ENCODE data around the gene CCDC142. TPM values are rescaled to one million over a fixed set of nuclear protein-coding genes. Genes with fewer than 3 reads are reported as not detected.
A peak's percentile ranks its signal among the peaks of the same experiment; 100 is the strongest.
"Not testable (repeated sequence)": the region's sequence is repeated elsewhere in the genome, so short reads cannot be mapped to it uniquely, and the experiment has no call there.

Gene CCDC142
- total RNA-seq, 1 experiment from 2014 or later = 47.7 TPM

DNA sequence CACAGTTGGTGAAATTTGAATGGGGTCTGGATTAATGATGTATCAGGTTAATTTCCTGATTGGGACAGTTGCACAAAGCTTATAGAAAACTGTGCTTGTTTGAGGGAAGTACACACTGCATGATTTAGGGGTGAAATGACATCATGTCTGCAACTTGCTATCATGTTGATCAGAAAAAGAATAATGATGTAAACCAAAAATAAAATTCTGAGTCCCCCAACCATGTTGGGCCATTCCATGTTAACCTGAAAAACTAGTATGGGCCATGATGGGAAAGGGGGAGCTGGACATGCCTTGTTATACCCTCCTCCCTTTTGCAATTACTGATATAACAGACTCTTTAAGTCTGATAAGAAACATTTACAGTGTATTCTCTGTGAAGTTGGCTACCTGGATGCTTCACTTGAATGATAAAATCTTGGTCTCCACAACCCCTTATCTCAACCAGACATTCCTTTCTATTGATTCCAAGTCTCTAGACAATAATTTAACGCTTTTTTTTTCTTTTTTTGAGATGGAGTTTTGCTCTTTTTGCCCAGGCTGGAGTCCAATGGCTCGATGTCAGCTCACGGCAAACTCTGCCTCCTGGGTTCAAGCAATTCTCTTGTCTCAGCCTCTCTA lies 32.1 kb downstream of the CCDC142 start:
- Histone ChIP-seq H3K4me1 (ENCODE audit: low read length) (peaks cover 7% of the 10 kb centered on the region), H3K9ac (ENCODE audit: low read length) (no peak overlapping the region), H3K27ac (ENCODE audit: low read length) (no peak overlapping the region), H3K9me3 (ENCODE audit: low read length) (no peaks in the 10 kb centered on the region), H3K4me2 (ENCODE audit: low read depth, low read length, poor library complexity, severe bottlenecking) (no peak overlapping the region), H3K9me2 (replicated peaks; ENCODE audit: insufficient read depth, low read length) (no peaks in the 10 kb centered on the region), H3K27me3 (ENCODE audit: low read length) (no peaks in the 10 kb centered on the region), H4K20me1 (ENCODE audit: insufficient read depth, low read depth, low read length) (no peaks in the 10 kb centered on the region), H3K4me3 (ENCODE audit: low read length) (no peak overlapping the region), H3K79me2 (ENCODE audit: low read length) (peaks cover 6% of the 10 kb centered on the region), H3K36me3 (ENCODE audit: insufficient read depth, low read length) (no peaks in the 10 kb centered on the region), H2AFZ (ENCODE audit: low read length) (no peak overlapping the region)
- DNase-seq = no peak

DNA sequence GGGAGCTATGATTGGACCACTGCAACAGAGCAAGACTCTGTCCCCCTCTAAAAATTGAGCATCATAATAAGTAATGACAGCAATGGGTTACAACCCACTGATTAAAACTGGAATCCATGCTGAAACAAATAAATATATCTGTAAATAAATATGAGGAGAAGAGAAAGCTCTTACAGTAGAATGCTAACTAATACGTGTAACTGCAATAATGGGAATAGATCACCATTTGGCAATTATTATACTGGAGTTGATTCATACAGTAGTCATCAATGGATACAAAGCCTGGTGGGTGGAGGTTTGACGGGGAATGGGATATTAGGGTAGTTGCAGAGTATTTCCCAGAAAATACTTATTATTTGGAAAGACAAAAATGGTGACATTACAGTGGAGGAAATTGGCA lies 34.0 kb downstream of the CCDC142 start:
- H3K27me3 ChIP-seq (ENCODE audit: low read length) = no peaks in the 10 kb centered on the region; the same call in 1 of the 2 replicates
- H3K9ac ChIP-seq (ENCODE audit: low read length) = no peak overlapping the region
- H3K4me1 ChIP-seq (ENCODE audit: low read length) = peaks cover 10% of the 10 kb centered on the region
- no peak overlapping the region for H3K4me3 ChIP-seq (ENCODE audit: low read length)
- no peak overlapping the region for H2AFZ ChIP-seq (ENCODE audit: low read length)
- H4K20me1 ChIP-seq (ENCODE audit: insufficient read depth, low read depth, low read length) = no peaks in the 10 kb centered on the region
- no peaks in the 10 kb centered on the region for H3K9me2 ChIP-seq (replicated peaks; ENCODE audit: insufficient read depth, low read length)
- H3K4me2 ChIP-seq (ENCODE audit: low read depth, low read length, poor library complexity, severe bottlenecking) = no peak overlapping the region
- H3K9me3 ChIP-seq (ENCODE audit: low read length) = no peaks in the 10 kb centered on the region
- H3K79me2 ChIP-seq (ENCODE audit: low read length) = no peaks in the 10 kb centered on the region
- DNase-seq = no peak
- H3K27ac ChIP-seq (ENCODE audit: low read length) = no peak overlapping the region
- no peaks in the 10 kb centered on the region for H3K36me3 ChIP-seq (ENCODE audit: insufficient read depth, low read length)

GRCh38 chr2:74447230-74447999 lies 35.4 kb downstream of the CCDC142 start:
- no peak overlapping the region for H3K4me2 ChIP-seq (ENCODE audit: low read depth, low read length, poor library complexity, severe bottlenecking)
- H3K4me3 ChIP-seq (ENCODE audit: low read length) = no peak overlapping the region
- no peak overlapping the region for H3K9ac ChIP-seq (ENCODE audit: low read length)

DNA sequence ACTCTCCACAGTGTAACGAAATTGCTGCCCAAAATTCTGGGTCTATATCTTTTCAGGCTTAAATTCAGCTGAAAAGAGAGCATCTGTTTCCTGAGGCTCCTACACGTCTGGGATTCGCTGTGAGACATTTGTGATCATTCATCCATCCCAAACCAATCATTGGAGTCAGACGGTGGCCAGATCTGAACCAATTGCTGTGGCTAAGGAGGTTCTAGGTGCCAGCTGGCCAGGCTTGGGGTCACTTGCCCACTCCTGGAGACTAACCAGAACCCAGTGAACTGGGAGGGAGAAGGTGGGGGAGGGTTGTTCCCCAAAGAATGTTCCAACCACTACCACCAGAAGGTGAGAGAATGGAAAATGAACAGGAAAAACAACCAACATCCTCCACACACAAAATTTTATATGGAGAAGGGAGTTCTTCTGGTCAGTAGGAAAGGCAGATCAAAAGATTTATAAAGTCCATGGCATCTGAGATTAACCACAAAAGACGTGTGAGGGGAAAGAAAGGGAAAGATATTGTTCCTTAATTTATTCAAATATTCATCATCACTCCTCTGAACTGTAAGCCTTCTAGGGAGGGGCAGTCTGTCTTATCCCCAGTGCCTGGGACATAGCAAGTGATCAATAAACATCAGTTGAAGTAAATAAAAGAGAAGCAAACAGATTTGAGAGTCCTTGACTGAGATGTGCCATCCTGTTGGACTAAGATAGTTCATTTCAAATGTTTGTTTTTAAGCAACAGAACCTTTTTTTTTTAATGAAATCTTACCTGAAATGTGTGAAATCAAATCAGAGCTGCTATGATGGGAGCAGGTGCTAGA lies 38.1 kb downstream of the CCDC142 start:
- H3K9me2 ChIP-seq (replicated peaks; ENCODE audit: insufficient read depth, low read length) = no peaks in the 10 kb centered on the region
- H3K4me1 ChIP-seq (ENCODE audit: low read length) = peaks cover 23% of the 10 kb centered on the region
- H2AFZ ChIP-seq (ENCODE audit: low read length) = no peak overlapping the region
- peak overlapping the region; percentile 21 for H3K4me2 ChIP-seq (ENCODE audit: low read depth, low read length, poor library complexity, severe bottlenecking)
- H4K20me1 ChIP-seq (ENCODE audit: insufficient read depth, low read depth, low read length) = no peaks in the 10 kb centered on the region
- no peaks in the 10 kb centered on the region for H3K36me3 ChIP-seq (ENCODE audit: insufficient read depth, low read length)
- DNase-seq = no peak
- H3K79me2 ChIP-seq (ENCODE audit: low read length) = no peaks in the 10 kb centered on the region
- no peaks in the 10 kb centered on the region for H3K9me3 ChIP-seq (ENCODE audit: low read length)
- H3K9ac ChIP-seq (ENCODE audit: low read length) = 0 out of 2 replicates have a peak overlapping the region, but pooled peaks have one; percentile 13
- no peak overlapping the region for H3K27ac ChIP-seq (ENCODE audit: low read length)
- H3K27me3 ChIP-seq (ENCODE audit: low read length) = no peaks in the 10 kb centered on the region; the same call in 1 of the 2 replicates
- H3K4me3 ChIP-seq (ENCODE audit: low read length) = peak overlapping the region; percentile 2; the same call in 1 of the 2 replicates

More at GRCh38 chr2:74447230-74447999, 35.4 kb downstream of the CCDC142 start:
- H3K4me1 ChIP-seq (ENCODE audit: low read length) = peaks cover 11% of the 10 kb centered on the region
- H3K27ac ChIP-seq (ENCODE audit: low read length) = no peak overlapping the region
- no peaks in the 10 kb centered on the region; the same call in 1 of the 2 replicates for H3K27me3 ChIP-seq (ENCODE audit: low read length)
- no peaks in the 10 kb centered on the region for H3K36me3 ChIP-seq (ENCODE audit: insufficient read depth, low read length)
- DNase-seq = no peak
- H4K20me1 ChIP-seq (ENCODE audit: insufficient read depth, low read depth, low read length) = no peaks in the 10 kb centered on the region
- no peaks in the 10 kb centered on the region for H3K9me3 ChIP-seq (ENCODE audit: low read length)
- H3K9me2 ChIP-seq (replicated peaks; ENCODE audit: insufficient read depth, low read length) = no peaks in the 10 kb centered on the region
- H2AFZ ChIP-seq (ENCODE audit: low read length) = no peak overlapping the region
- no peaks in the 10 kb centered on the region for H3K79me2 ChIP-seq (ENCODE audit: low read length)

- H3K27ac ChIP-seq (ENCODE audit: low read length); H4K20me1 ChIP-seq (ENCODE audit: insufficient read depth, low read depth, low read length); H3K9me3 ChIP-seq (ENCODE audit: low read length); H3K9me2 ChIP-seq (replicated peaks; ENCODE audit: insufficient read depth, low read length); H3K36me3 ChIP-seq (ENCODE audit: insufficient read depth, low read length); H3K79me2 ChIP-seq (ENCODE audit: low read length); H3K4me3 ChIP-seq (ENCODE audit: low read length); H3K27me3 ChIP-seq (ENCODE audit: low read length); DNase-seq; H3K4me2 ChIP-seq (ENCODE audit: low read depth, low read length, poor library complexity, severe bottlenecking); H2AFZ ChIP-seq (ENCODE audit: low read length); H3K9ac ChIP-seq (ENCODE audit: low read length): not testable (repeated sequence)
- H3K4me1 ChIP-seq (ENCODE audit: low read length) = peaks cover 43% of the 10 kb centered on the region
Measured at GRCh38 chr2:74442483-74443297, 40.1 kb downstream of the CCDC142 start.

- Histone ChIP-seq H4K20me1 (ENCODE audit: insufficient read depth, low read depth, low read length) (no peaks in the 10 kb centered on the region), H3K4me2 (ENCODE audit: low read depth, low read length, poor library complexity, severe bottlenecking) (peak within 1 kb of the TSS; percentile 71), H3K27me3 (ENCODE audit: low read length) (no peaks in the 10 kb centered on the region; the same call in 1 of the 2 replicates), H3K9ac (ENCODE audit: low read length) (peak within 1 kb of the TSS; percentile 83), H3K27ac (ENCODE audit: low read length) (no peak within 1 kb of the TSS), H3K9me3 (ENCODE audit: low read length) (no peaks in the 10 kb centered on the region), H3K79me2 (ENCODE audit: low read length) (0 out of 2 replicates have a peak, but pooled peaks cover 2% of the 10 kb centered on the region), H3K4me1 (ENCODE audit: low read length) (peaks cover 51% of the 10 kb centered on the region), H3K36me3 (ENCODE audit: insufficient read depth, low read length) (no peaks in the 10 kb centered on the region), H3K9me2 (replicated peaks; ENCODE audit: insufficient read depth, low read length) (no peaks in the 10 kb centered on the region), H3K4me3 (ENCODE audit: low read length) (peak within 1 kb of the TSS; percentile 71; the same call in 1 of the 2 replicates), H2AFZ (ENCODE audit: low read length) (peak within 1 kb of the TSS; percentile 89)
- no peak for DNase-seq
Measured at GRCh38 chr2:74441690-74442482, 40.9 kb downstream of the CCDC142 start, which contains the start of gene RTKN. Gene RTKN (minus strand): TSS chr2:74441937. CDS start chr2:74441816, 121 bp downstream.

GRCh38 chr2:74441170-74441689 lies 41.6 kb downstream of the CCDC142 start:
- H3K4me3 ChIP-seq (ENCODE audit: low read length) = no peak overlapping the region
- no peaks in the 10 kb centered on the region for H3K9me3 ChIP-seq (ENCODE audit: low read length)
- no peak overlapping the region for H3K27ac ChIP-seq (ENCODE audit: low read length)
- no peak for DNase-seq
- no peaks in the 10 kb centered on the region for H3K36me3 ChIP-seq (ENCODE audit: insufficient read depth, low read length)
- H2AFZ ChIP-seq (ENCODE audit: low read length) = no peak overlapping the region
- H3K9me2 ChIP-seq (replicated peaks; ENCODE audit: insufficient read depth, low read length) = no peaks in the 10 kb centered on the region
- H3K9ac ChIP-seq (ENCODE audit: low read length) = no peak overlapping the region
- H3K27me3 ChIP-seq (ENCODE audit: low read length) = no peaks in the 10 kb centered on the region; the same call in 1 of the 2 replicates
- 0 out of 2 replicates have a peak, but pooled peaks cover 2% of the 10 kb centered on the region for H3K79me2 ChIP-seq (ENCODE audit: low read length)
- H4K20me1 ChIP-seq (ENCODE audit: insufficient read depth, low read depth, low read length) = no peaks in the 10 kb centered on the region
- H3K4me1 ChIP-seq (ENCODE audit: low read length) = peaks cover 56% of the 10 kb centered on the region
- no peak overlapping the region for H3K4me2 ChIP-seq (ENCODE audit: low read depth, low read length, poor library complexity, severe bottlenecking)

All from Karpas-422 (cell line).